ENCODE data around the gene LIPK.

The LIPK gene

DNA sequence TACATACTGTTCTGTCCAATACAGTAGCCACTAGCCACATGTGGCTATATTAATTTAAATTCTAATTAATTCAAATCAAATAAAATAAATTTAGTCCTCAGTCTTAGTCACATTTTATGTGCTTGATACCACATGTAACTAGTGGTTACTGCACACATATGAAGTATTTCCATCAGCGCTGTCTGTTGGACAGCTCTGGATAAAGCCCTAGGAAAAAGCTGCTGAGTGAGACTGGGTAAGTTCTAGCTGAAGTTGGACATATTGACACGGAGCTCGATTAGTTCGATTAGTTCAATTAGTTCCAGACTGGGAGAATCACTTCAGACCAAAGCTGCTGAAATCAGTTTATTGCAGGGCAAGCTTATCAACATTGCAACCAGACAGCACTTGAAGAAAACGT, 81.4 kb downstream of the LIPK start:
- DNase-seq: no peak

DNA sequence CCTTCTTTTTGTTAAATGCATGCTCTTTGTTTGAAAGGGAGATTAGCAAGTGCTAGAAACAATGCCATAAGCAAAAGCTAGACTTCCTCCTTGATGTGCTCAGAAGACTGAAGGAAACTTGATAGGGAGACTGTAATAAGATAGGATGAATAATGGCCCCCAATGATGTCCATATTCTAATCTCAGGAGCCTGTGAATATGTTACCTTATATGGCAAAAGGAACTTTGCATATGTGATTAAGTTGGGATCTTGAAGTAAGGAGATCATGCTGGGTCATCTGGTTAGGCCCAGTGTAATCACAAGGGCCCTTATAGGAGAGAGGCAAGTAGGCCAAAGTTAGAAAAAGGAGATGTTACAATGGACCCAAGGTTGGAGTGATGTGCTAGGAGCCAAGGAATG, 82.9 kb downstream of the LIPK start:
- DNase-seq: no peak

DNA sequence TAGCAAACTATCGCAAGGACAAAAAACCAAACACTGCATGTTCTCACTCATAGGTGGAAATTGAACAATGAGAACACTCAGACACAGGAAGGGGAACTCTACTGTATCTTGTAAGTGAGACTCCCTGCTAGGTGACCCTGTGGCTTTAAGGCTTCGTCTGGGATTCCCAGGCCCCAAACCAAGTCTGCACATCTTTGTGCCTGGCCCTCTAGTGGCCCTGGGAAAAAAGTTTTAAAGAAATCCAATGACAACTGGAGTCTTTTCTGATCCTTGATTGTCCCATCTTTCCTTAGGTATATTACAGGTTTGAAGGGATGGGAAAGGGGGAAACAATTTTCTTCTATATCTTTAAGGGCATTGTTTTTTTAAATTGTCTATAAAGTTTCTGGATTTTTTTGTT, 85.9 kb downstream of the LIPK start:
- no peak for DNase-seq

DNA sequence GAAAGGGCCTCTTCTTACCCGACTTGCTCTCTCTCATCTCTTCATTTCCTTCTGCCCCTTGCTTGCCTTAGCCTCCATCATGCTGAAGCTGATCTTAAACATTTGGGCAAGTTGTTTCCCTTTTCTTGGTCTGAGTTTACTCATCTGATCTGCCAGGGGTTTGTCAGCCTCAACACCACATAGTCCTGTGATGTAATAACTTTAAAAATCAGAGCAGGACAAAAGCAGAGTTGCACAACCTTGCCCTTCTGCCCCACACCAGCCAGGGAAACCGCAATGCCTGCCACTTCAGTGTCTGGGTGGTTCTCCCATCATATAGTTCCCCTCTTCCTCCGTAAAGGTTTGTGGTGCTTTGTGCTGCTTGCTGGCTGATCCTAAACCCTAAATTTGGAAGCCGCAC, 86.6 kb downstream of the LIPK start:
- no peak for DNase-seq

DNA sequence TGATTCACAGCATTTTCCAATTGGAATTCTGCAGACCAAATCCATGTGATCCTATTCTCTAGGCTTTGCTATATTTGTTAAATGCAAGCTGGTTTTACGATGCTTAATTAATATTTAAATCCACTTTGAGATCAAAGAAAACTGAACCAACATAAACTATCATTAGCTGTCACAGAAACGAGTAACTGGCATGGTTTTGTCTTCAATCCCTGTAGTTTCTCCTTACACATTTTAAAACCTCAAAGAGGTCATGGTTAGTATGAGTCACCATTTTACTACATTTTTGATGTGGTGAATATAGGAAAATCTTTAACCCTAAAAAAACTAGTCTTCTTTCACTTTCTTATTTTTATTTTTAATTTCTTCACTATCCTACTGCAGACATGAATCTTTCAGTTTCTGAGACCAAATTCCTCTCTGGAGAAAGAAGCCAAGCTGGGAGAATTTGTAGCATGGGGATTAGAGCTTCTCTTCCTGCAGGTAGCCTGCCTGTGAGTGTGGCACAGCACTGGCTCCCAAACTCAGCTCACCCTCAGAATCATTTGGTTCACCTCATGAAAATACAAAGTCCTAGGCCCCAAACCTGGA, 87.8 kb downstream of the LIPK start:
- DNase-seq: no peak

DNA sequence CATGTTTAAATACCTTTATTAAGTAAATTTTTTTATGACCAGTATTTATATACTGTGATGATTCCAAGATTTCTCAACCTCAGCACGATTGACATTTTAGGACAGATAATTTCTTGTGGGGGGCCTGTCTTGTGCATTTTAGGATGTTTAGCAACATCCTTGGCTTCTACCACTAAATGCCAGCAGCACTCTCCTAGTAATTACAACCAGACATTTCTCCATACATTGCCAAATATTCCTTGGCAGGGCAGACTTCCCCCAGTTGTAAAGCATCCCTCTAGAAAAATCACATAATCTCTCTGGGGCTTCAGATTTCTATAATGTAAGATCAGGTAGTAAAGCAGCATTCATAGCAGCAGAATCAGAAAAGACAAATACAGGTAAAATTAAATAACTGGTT, 88.7 kb downstream of the LIPK start:
- no peak for DNase-seq

DNA sequence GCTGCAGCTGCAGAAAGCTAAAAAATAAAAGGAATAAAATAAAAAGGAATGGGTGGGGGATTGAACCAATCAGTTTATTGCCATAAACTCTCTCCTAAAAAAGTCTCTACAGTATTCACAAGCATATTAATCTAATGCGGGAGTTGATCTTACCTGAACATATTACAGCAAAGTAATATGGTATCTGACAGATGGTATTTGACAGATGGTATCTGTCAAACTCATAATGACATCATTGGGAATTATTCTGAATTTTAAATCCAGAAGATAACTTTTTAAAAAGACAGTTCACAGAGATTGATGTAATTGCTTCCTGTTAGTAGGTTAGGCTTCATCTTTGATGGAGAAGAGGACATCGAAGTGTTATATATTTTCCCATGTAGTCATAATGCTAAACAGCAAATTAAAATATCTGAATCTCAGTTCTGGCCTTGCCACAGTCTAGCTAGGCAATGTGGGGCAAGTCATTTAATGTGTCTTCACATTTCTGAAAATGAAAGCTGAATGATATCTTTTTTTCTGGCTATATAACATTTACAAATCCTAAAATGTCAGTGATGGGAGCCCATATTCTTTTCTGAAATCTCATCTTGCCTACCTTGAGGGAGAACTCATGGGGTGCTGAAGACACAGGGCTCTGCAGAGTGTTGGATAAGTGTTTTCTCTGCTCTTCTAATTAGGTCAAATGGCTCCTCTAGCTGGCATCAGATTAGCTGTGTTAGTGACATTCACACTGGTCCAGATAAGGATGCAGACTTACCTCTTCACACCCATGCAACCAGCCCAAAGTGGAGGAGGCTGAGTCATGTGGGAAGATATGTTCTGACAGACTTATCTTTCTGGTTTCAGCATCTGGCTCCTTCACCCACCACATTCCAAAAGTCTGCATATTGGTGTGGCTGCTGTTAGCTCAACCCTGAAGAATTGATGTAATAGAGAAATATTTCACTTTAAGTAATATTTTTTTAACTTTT, 94.4 kb downstream of the LIPK start:
- DNase-seq: no peak
